Measurements from ENCODE around the gene MTIF3. TPM values are rescaled to one million over a fixed set of nuclear protein-coding genes. Genes with fewer than 3 reads are reported as not detected.

MTIF3 gene
- total RNA-seq, 1 experiment from 2014 or later, result 42.0 TPM

DNA sequence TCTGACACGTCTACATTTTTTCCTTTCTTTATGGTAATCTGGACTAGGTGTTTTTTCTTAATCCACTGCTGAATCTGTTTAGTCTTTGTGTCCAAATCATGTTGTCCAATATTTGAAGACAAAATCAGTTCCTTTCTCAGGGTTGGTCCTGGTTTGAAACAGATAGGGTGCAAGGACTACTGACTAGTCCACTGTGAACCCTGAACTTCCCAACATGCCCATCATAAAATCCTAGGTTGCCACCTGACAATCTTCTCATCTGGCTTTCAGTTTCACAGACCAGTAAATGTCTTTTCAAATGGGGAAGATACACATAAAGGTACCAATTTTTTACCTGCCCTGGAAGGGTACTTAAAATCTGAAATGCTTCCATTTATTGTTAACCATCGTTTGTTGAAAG is 13.2 kb downstream of the MTIF3 start:
- TF ChIP-seq ZNF671 (CRISPR knock-in tag; IDR thresholded peaks at IDR 0.05), result no peak
- TF ChIP-seq JUN (CRISPR knock-in tag; IDR thresholded peaks at IDR 0.05), result no peak
- TF ChIP-seq, protein P1, sequence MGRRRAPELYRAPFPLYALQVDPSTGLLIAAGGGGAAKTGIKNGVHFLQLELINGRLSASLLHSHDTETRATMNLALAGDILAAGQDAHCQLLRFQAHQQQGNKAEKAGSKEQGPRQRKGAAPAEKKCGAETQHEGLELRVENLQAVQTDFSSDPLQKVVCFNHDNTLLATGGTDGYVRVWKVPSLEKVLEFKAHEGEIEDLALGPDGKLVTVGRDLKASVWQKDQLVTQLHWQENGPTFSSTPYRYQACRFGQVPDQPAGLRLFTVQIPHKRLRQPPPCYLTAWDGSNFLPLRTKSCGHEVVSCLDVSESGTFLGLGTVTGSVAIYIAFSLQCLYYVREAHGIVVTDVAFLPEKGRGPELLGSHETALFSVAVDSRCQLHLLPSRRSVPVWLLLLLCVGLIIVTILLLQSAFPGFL (CRISPR knock-in tag; IDR thresholded peaks at IDR 0.05; ENCODE audit: borderline replicate concordance), result no peak
- TF ChIP-seq CREM (CRISPR knock-in tag; IDR thresholded peaks at IDR 0.05), result no peak
- no peak for TF ChIP-seq TP53 (CRISPR knock-in tag; IDR thresholded peaks at IDR 0.05)
- no peak for TF ChIP-seq GABPB1 (CRISPR knock-in tag; IDR thresholded peaks at IDR 0.05)
- TF ChIP-seq, protein P2, sequence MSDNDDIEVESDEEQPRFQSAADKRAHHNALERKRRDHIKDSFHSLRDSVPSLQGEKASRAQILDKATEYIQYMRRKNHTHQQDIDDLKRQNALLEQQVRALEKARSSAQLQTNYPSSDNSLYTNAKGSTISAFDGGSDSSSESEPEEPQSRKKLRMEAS (CRISPR knock-in tag; IDR thresholded peaks at IDR 0.05), result no peak
- TF ChIP-seq ZBTB21 (CRISPR knock-in tag; IDR thresholded peaks at IDR 0.05; ENCODE audit: borderline replicate concordance), result no peak
- TF ChIP-seq MXD4 (CRISPR knock-in tag; IDR thresholded peaks at IDR 0.05; ENCODE audit: borderline replicate concordance), result no peak
- TF ChIP-seq PRRX2 (CRISPR knock-in tag; IDR thresholded peaks at IDR 0.05), result no peak
- TF ChIP-seq, protein P3, sequence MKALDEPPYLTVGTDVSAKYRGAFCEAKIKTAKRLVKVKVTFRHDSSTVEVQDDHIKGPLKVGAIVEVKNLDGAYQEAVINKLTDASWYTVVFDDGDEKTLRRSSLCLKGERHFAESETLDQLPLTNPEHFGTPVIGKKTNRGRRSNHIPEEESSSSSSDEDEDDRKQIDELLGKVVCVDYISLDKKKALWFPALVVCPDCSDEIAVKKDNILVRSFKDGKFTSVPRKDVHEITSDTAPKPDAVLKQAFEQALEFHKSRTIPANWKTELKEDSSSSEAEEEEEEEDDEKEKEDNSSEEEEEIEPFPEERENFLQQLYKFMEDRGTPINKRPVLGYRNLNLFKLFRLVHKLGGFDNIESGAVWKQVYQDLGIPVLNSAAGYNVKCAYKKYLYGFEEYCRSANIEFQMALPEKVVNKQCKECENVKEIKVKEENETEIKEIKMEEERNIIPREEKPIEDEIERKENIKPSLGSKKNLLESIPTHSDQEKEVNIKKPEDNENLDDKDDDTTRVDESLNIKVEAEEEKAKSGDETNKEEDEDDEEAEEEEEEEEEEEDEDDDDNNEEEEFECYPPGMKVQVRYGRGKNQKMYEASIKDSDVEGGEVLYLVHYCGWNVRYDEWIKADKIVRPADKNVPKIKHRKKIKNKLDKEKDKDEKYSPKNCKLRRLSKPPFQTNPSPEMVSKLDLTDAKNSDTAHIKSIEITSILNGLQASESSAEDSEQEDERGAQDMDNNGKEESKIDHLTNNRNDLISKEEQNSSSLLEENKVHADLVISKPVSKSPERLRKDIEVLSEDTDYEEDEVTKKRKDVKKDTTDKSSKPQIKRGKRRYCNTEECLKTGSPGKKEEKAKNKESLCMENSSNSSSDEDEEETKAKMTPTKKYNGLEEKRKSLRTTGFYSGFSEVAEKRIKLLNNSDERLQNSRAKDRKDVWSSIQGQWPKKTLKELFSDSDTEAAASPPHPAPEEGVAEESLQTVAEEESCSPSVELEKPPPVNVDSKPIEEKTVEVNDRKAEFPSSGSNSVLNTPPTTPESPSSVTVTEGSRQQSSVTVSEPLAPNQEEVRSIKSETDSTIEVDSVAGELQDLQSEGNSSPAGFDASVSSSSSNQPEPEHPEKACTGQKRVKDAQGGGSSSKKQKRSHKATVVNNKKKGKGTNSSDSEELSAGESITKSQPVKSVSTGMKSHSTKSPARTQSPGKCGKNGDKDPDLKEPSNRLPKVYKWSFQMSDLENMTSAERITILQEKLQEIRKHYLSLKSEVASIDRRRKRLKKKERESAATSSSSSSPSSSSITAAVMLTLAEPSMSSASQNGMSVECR (CRISPR knock-in tag; IDR thresholded peaks at IDR 0.05; ENCODE audit: borderline replicate concordance), result no peak
- no peak for TF ChIP-seq RELA (CRISPR knock-in tag; IDR thresholded peaks at IDR 0.05; ENCODE audit: borderline replicate concordance)
- TF ChIP-seq ZNF423 (CRISPR knock-in tag; IDR thresholded peaks at IDR 0.05), result no peak
- TF ChIP-seq, protein P4, sequence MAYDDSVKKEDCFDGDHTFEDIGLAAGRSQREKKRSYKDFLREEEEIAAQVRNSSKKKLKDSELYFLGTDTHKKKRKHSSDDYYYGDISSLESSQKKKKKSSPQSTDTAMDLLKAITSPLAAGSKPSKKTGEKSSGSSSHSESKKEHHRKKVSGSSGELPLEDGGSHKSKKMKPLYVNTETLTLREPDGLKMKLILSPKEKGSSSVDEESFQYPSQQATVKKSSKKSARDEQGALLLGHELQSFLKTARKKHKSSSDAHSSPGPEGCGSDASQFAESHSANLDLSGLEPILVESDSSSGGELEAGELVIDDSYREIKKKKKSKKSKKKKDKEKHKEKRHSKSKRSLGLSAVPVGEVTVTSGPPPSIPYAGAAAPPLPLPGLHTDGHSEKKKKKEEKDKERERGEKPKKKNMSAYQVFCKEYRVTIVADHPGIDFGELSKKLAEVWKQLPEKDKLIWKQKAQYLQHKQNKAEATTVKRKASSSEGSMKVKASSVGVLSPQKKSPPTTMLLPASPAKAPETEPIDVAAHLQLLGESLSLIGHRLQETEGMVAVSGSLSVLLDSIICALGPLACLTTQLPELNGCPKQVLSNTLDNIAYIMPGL (CRISPR knock-in tag; IDR thresholded peaks at IDR 0.05), result no peak
- TF ChIP-seq GRHL2 (CRISPR knock-in tag; IDR thresholded peaks at IDR 0.05; ENCODE audit: insufficient replicate concordance, severe bottlenecking), result no peak
- no peak for TF ChIP-seq RORB (CRISPR knock-in tag; IDR thresholded peaks at IDR 0.05)
- TF ChIP-seq IRF2 (CRISPR knock-in tag; IDR thresholded peaks at IDR 0.05; ENCODE audit: borderline replicate concordance, low read depth), result no peak
- TF ChIP-seq, protein P5, sequence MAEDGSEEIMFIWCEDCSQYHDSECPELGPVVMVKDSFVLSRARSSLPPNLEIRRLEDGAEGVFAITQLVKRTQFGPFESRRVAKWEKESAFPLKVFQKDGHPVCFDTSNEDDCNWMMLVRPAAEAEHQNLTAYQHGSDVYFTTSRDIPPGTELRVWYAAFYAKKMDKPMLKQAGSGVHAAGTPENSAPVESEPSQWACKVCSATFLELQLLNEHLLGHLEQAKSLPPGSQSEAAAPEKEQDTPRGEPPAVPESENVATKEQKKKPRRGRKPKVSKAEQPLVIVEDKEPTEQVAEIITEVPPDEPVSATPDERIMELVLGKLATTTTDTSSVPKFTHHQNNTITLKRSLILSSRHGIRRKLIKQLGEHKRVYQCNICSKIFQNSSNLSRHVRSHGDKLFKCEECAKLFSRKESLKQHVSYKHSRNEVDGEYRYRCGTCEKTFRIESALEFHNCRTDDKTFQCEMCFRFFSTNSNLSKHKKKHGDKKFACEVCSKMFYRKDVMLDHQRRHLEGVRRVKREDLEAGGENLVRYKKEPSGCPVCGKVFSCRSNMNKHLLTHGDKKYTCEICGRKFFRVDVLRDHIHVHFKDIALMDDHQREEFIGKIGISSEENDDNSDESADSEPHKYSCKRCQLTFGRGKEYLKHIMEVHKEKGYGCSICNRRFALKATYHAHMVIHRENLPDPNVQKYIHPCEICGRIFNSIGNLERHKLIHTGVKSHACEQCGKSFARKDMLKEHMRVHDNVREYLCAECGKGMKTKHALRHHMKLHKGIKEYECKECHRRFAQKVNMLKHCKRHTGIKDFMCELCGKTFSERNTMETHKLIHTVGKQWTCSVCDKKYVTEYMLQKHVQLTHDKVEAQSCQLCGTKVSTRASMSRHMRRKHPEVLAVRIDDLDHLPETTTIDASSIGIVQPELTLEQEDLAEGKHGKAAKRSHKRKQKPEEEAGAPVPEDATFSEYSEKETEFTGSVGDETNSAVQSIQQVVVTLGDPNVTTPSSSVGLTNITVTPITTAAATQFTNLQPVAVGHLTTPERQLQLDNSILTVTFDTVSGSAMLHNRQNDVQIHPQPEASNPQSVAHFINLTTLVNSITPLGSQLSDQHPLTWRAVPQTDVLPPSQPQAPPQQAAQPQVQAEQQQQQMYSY (CRISPR knock-in tag; IDR thresholded peaks at IDR 0.05), result no peak
- TF ChIP-seq, protein P6, sequence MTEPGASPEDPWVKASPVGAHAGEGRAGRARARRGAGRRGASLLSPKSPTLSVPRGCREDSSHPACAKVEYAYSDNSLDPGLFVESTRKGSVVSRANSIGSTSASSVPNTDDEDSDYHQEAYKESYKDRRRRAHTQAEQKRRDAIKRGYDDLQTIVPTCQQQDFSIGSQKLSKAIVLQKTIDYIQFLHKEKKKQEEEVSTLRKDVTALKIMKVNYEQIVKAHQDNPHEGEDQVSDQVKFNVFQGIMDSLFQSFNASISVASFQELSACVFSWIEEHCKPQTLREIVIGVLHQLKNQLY (CRISPR knock-in tag; IDR thresholded peaks at IDR 0.05), result no peak
- Mint-ChIP-seq H3K9me3 (no peaks in the 10 kb centered on the region; the same call in 1 of the 2 replicates), H3K36me3 (peaks cover 54% of the 10 kb centered on the region), H3K4me3 (no peak overlapping the region), H3K27ac (no peak overlapping the region), H3K4me1 (peaks cover 8% of the 10 kb centered on the region), H3K27me3 (ENCODE audit: low read depth) (no peaks in the 10 kb centered on the region)
- ATAC-seq (no peak), DNase-seq (ENCODE audit: low spot score) (no peak)
- CTCF ChIA-PET, result no interaction called here
- POLR2A ChIA-PET, result no interaction called here
